GM18870 (cell line): Measurements from ENCODE around the gene ITIH2.
"Not testable (repeated sequence)": the region's sequence is repeated elsewhere in the genome, so short reads cannot be mapped to it uniquely, and the experiment has no call there.

Experiments used
- ATAC-seq: cut with Tn5 transposase; IDR thresholded peaks from one replicate; pipeline ENCODE4 v1.9.1; 2021; ENCODE audit warnings: moderate library complexity; ENCODE audit not compliant: unreplicated experiment

The ITIH2 gene

GRCh38 chr10:7696545-7696944 is 6.6 kb upstream of the ITIH2 start:
- ATAC-seq = no peak

- ATAC-seq = no peak
Observed at GRCh38 chr10:7697426-7697825, 5.7 kb upstream of the ITIH2 start.

- no peak for ATAC-seq
Observed at GRCh38 chr10:7700577-7701125, 2.5 kb upstream of the ITIH2 start.

DNA sequence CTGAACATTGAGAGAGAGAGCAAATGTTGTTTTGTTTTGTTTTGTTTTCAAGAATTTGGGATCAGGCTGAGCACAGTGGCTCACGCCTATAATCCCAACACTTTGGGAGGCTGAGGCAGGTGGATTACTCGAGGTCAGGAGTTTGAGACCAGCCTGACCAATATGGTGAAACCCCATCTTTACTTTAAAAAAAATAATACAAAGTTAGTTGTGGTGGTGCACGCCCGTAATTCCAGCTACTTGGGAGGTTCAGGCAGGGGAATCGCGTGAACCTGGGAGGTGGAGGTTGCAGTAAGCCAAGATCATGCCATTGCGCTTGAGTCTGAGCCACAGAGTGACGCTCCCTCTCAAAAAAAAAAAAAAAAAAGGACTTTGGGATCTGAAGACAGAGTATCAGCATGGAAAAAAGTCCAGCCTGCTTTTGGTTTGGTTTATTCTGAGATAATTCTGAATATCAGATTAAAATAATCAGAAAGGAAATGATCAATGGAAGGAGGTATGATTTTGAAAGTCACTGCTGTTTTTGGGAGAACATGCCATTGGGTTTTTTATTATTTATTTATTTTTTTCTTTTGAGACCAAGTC is 1.9 kb upstream of the ITIH2 start:
- no peak for ATAC-seq

- ATAC-seq = no peak
Observed at GRCh38 chr10:7702288-7702812, 766 bp upstream of the ITIH2 start.

DNA sequence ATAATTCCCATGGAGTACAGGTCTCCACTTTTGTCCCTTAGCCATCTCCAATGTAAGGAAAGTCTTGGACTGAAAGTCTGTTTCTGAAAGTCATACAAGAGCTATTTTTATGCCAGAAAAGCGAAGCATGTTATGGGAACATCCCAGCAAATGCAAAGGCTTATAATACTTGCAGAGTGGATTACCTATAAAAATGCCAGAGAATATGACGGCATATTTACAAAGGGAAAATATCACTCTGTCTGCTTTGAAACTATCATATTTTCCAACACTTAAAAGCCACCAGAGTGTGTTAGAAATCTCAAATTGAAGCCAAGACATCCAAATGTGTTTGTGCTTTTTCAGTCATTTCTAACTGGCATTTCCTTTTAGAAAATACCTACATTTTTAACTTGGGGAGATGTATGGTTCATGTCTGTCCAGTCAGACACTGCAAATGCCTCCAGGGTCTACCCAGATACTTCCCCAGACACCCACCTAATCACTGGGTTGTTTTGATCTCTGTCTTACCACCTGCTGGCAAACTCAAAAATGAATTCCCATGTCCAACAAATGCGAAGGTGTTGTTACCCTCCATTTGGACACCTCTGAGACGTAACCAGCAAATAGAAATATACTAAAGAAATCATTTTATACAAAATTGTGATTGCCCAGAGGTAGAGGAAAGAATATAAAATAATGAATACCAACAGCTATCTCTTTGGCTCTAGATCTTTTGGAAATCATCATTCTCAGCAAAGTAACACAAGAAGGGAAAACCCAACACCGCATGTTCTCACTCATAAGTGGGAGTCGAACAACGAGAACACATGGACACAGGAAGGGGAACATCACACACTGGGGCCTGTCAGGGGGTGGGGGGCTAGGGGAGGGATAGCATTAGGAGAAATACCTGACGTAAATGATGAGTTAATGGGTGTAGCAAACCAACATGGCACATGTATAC is 1.2 kb downstream of the ITIH2 start:
- ATAC-seq = no peak

GRCh38 chr10:7705341-7705740 is 2.2 kb downstream of the ITIH2 start:
- no peak for ATAC-seq

GRCh38 chr10:7706534-7707073 is 3.5 kb downstream of the ITIH2 start:
- no peak for ATAC-seq

DNA sequence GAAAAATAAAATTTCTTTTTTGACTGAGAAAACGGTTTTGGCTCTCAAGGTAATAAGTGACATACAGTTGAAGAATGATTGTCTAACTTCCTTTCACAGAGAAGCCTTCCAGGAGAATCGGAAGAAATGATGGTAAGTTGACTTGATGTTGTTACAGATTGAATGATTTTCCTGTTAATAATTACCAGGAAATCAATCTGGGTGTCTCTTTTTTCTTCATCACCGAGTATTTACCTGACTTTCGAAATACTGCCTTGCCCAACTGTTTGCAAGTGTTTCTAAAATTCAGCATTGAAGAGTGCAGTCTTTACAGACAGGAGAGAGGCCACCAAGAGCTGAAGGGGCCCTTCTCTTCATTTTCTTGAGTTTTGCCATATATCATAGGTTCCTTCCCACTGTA is 4.0 kb downstream of the ITIH2 start:
- ATAC-seq = no peak

GRCh38 chr10:7707858-7708622 is 4.9 kb downstream of the ITIH2 start:
- no peak for ATAC-seq

DNA sequence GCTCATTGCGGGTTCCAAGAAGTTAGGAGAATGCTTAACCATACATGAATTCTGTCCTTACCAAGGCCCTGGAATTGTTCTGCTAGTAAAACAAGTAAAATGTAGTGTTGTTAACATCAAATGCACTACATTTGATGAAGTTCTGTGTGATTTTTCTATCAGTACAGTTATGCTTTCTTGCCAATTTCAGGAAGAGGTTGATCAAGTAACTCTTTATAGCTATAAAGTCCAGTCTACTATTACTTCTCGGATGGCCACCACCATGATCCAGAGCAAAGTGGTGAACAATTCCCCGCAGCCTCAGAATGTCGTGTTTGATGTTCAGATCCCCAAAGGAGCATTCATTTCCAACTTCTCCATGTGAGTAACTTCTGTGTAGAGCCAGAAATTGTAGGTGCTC is 5.7 kb downstream of the ITIH2 start:
- no peak for ATAC-seq

- no peak for ATAC-seq
Observed at GRCh38 chr10:7710446-7710845, 7.3 kb downstream of the ITIH2 start.

DNA sequence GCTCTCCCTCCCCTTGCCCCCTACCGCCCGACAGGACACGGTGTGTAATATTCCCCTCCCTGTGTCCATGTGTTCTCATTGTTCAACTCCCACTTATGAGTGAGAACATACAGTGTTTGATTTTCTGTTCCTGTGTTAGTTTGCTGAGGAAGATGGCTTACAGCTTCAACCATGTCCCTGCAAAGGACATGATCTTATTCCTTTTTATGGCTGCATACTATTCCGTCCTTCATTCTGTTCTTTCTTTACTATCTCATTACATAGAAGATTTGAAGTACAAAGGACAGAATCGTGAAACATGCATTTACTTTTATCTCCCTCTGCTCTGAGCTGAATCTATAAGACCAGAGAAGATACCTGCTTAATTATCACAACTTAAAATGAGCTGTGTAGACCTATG is 8.0 kb downstream of the ITIH2 start:
- not testable (repeated sequence) for ATAC-seq

GRCh38 chr10:7715515-7715914 is 12.4 kb downstream of the ITIH2 start:
- ATAC-seq = no peak

GRCh38 chr10:7717767-7718166 is 14.7 kb downstream of the ITIH2 start:
- ATAC-seq = no peak

- no peak for ATAC-seq
Observed at GRCh38 chr10:7718685-7719084, 15.6 kb downstream of the ITIH2 start.

DNA sequence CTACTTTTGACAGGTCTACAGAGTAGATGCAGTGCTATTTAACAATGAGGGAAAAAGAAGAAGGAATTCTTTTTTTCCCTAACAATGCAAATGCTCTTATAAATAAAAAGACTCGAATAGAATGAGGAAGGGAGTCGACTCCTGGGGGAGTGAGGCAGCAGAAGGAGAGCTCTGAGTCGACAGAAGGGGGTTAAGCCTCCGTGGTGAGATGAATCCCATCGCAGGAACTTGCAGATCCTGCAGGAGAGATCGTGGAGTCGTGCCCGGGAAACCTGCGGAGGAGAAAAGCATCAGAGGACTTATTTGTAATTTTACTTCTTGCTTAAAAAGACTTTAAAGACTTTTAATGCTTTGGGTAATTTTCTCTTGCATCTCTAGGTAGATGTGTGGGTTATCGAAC is 17.4 kb downstream of the ITIH2 start:
- no peak for ATAC-seq

- ATAC-seq = no peak
Observed at GRCh38 chr10:7722927-7723529, 19.9 kb downstream of the ITIH2 start.

GRCh38 chr10:7734821-7735220 is 31.7 kb downstream of the ITIH2 start:
- ATAC-seq = no peak
